ENCODE results near the gene SLAMF6.
"Not testable (repeated sequence)": the region's sequence is repeated elsewhere in the genome, so short reads cannot be mapped to it uniquely, and the experiment has no call there.

Gene SLAMF6

DNA sequence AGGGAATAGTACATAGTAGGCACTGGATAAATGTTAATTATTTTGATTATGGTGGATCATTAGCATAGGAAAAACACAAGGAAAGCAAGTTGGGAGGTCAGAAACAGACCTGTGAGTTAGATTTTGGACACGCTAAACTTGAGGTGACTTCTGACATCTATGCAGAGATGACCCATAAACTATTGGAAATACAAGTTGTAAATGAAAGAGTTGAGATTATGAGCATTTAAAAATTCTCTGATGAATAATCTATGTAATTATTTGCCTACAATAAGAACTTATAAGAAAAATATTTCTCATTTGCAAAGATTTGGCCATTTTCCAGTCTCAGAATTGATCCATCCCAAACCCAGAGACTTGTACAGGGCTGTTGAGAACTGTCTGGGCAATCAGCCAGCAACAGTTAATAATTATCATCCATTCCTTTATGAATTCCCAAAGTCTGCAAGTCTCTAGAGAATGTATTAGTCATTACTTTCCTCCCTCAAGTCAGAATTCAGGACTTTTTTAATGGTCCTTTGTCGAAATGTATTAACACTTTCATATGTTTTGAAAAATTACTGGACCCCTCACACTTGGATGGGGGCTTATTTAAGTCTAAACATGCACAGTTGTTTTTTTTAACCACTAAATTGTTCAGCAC lies 19.4 kb upstream of the SLAMF6 start:
- no peak for DNase-seq (ENCODE audit: low read depth)

DNA sequence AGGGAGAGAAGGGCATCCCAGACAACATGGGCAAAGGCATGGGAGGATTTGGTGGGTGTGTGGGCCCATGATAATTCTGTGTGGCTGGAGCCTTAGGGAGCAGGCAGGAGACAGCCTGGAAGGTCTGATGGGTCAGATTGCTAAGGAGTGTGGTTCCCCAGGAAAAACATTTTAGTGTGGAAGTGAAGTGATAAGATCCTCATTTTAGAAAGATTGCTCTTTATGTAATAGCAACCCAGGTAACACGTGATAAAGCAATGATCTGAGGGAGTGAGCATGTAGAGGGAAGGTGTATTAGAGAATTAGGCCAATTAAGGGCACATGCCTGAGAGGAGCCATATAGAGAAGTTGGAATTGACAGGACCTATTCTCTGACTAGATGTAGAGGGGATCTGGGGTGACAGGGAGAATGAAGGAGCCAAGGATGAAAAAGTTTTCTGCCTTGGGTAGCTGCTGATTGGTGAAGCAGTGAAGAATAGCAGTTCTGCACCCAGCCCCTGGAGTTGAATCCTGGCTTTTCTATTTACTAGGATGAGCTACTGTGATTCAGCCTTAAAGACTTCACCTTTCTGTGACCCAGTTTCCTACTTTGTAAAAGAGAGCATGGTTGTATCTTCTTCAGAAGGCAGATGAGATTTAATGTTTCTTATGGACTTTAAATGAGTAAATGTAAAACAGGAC lies 18.7 kb upstream of the SLAMF6 start:
- DNase-seq (ENCODE audit: low read depth), result no peak

DNA sequence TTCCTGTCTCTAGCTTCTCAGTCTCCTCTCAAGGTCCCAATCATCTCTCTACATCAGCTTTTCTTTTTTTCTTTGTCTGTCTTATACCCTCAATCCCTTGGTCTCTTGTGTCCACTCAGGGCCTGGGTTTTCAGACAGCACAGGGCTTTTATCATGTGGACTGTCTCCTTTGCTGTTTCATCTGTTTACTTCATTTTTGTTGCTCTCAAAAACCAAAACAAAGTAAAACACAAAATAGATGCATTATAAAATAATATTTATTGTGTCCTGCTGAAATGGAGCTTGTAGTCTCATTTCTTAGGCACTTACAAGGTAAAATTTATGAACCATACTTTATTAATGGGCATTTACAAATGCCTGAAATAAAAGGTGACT lies 17.8 kb upstream of the SLAMF6 start:
- no peak for DNase-seq (ENCODE audit: low read depth)

DNA sequence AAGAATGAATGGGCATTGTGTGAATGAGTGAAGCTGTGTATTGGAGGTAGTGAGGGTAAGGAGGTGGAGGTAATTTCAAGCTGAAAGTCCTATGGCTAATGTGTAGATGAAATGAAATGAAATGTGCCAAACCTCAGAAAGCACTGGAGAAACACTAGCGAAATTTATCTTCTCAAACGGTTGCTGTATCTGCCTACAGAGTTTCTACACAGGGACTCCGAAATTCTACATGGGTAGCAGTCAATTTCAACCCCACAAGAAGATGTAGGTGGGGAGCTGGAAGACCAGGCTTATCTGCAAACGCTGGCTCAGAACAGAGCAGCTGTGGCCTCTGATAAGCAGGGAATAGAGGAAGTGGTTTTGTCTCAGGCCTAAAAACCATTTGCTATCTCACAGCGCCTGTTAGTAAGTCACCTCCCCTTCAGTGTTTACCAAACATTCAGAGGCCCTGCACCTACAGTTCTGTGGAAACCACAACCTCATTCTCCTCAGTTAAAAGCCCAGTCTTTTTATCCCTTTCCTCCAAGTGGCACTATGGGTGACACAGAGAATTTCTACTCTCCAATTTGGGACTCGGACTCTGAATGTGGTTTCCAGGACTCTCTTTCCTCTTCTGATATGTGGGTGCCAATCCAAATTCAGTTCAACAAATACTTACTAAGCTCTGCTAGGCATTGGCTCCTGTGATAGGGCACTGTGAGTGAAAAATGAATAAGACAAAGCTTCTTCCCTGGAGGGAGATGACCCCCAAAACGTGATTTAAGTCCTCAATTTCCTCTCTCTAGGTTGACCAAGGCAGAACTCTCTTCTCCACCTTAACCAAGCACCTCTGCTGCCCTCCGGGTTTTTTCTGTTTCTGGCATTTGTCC lies 17.2 kb upstream of the SLAMF6 start:
- no peak for DNase-seq (ENCODE audit: low read depth)

DNA sequence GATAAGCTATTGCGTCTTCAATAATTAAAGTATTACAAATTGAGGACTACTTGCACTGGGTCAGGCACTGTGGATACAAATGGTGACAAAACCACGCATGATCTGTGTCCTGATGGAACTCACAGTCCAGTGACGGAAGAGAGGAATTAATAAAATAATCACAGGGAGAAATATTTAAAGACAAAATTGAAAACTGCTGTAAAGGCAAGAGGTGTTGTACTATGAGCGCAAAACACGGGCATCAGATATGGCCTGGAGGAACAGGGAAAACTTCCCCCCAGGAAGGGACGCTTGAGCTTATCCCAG lies 16.6 kb upstream of the SLAMF6 start:
- DNase-seq (ENCODE audit: low read depth), result no peak

DNA sequence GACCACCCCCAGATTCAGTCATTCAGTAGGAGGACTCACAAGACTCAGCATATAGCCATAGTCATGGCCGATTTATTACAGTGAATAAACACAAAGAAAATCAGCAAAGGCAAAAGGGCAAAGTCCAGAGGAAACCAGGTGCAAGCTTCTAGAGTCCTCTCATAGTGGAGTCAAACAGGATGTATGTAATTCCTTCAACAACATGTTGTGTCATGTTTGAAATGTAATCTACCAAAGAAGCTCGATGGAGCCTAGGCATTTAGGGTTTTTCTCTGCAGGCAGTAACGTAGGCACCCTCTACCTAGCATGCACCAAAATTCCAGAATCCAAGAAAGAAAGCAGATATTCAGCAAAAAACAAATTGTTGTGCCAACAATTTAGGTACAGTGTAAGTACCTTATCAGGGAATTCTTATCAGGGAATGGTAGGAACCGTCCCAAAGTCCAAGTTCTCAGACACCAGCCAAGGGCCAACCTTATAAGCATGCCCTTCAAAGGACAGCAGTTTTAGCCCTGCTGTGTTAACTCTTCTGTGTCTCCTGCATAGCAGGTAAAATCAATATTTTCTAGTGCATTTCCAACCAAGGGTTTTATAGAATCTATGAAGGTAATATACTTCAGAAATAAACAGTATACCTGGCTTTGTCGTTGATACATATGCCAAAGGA lies 16.1 kb upstream of the SLAMF6 start:
- no peak for DNase-seq (ENCODE audit: low read depth)

DNA sequence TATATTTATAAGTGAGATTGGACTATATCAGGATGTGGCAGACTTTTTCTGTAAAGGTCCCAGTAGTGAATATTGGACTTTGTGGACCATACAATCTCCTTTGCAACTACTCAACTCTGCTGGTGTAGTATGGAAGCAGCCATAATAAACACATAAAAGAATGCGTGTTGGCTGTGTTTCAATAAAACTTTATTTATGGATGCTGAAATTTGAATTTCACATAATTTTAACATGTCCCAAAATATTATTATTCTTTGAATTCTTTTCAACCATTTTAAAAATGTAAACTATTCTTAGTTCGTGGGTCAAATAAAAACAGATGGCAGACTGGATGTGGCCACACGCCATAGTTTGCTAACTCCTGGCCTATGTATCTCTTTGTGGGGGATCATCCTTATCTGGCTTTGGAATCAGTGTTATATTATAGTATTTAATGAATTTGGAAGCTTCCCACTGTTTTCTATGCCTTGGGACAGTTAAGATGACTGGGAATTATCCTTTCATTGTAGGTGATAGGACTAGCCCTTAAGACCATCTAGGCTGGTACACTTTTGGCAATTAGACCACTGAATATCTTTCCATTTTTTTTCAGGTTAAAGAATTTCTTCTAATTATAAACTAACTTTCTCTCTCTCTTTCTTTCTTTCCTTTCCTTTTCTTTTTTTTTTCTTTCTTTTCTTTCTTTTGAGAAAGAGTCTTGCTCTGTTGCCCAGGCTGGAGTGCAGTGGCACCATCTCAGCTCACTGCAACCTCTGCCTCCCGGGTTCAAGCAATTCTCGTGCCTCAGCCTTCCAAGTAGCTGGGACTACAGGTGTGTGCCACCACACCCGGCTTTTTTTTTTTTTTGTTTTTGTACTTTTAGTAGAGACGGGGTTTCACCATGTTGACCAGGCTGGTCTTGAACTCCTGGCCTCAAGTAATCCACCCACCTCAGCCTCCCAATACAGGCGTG lies 14.9 kb upstream of the SLAMF6 start:
- DNase-seq (ENCODE audit: low read depth), result no peak

DNA sequence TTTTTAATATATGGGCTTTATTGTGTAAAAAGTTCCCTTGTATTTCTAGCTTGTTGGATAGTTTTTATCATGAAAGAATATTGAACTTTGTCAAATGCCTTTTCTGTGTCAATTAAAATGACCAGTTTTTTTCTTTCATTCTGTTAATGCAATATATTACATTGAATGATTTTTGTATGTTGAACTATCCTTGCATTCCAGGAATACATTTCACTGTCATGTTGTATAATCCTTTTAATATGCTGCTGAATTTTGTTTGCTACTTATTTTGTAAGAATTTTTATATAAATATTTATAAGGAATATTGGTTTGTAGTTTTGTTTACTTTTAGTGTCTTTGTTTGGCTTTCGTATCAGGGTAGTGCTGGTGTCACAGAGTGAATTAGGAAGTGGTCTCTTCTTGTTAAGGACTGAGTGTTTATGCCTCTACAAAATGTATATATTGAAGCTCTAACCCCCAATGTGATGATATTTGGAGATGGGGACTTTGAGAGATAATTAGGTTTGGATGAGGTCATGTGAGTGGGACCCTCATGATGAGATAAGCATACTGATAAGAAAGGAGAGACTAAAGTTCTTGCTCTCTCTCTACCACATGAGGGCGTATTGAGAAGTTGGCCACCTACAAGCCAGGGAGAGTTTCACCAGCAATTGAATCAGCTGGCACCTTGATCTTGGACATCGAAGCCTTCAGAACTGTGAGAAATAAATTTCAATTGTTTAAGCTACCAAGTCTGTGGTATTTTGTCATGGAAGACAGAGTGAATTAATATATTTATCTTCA lies 12.0 kb upstream of the SLAMF6 start:
- no peak for DNase-seq (ENCODE audit: low read depth)

DNA sequence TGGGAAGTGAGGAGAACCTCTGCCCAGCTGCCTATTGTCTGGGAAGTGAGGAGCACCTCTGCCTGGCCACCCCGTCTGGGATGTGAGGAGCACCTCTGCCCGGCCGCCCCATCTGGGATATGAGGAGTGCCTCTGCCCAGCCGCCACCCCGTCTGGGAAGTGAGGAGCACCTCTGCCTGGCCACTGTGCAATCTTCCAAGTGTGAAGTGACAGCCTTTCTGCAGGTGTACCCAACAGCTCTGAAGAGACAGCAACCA lies 9.4 kb upstream of the SLAMF6 start:
- not testable (repeated sequence) for DNase-seq (ENCODE audit: low read depth)

DNA sequence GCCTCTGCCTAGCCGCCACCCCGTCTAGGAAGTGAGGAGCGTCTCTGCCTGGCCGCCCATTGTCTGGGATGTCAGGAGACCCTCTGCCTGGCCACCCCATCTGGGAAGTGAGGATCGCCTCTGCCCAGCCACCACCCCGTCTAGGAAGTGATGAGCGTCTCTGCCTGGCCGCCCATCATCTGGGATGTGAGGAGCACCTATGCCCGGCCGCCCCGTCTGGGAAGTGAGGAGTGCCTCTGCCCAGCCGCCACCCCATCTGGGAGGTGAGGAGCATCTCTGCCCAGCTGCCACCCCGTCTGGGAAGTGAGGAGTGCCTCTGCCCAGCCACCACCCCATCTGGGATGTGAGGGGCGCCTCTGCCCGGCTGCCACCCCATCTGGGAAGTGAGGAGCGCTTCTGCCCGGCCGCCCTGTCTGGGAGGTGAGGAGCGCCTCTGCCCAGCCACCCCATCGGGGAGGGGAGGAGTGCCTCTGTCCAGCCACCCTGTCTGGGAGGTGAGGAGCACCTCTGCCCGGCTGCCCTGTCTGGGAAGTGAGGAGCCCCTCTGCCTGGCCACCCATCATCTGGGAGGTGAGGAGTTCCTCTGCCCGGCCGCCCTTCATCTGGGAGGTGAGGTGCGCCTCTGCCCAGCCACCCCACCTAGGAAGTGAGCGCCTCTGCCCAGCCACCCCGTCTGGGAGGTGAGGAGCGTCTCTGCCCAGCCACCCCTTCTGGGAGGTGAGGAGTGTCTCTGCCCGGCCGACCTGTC lies 8.9 kb upstream of the SLAMF6 start:
- not testable (repeated sequence) for DNase-seq (ENCODE audit: low read depth)

DNA sequence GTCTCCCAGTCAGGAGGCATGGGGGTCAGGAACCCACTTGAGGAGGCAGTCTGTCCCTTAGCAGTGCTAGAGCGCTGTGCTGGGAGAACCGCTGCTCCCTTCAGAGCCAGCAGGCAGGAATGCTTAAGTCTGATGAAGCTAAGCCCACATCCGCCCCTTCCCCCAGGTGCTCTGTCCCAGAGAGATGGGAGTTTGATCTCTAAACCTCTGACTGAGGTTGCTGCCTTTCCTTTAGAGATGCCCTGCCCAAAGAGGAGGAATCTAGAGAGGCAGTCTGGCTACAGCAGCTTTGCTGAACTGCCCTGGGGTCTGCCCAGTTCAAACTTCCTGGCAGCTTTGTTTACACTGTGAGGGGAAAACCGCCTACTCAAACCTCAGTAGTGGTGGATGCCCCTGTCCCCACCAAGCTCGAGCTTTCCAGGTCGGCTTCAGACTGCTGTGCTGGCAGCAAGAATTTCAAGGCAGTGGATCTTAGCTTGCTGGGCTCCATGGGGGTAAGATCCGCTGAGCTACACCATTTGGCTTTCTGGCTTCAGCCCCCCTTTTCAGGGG lies 6.4 kb upstream of the SLAMF6 start:
- DNase-seq (ENCODE audit: low read depth), result not testable (repeated sequence)

DNA sequence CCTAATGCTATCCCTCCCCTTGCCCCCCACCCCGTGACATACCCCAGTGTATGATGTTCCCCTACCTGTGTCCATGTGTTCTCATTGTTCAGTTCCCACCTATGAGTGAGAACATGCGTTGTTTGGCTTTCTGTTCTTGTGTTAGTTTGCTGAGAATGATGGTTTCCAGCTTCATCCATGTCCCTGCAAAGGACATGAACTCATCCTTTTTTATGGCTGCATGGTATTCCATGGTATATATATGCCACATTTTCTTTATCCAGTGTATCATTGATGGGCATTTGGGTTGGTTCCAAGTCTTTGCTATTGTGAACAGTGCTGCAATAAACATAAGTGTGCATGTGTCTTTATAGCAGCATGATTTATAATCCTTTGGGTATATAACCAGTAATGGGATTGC lies 734 bp upstream of the SLAMF6 start:
- not testable (repeated sequence) for DNase-seq (ENCODE audit: low read depth)

DNA sequence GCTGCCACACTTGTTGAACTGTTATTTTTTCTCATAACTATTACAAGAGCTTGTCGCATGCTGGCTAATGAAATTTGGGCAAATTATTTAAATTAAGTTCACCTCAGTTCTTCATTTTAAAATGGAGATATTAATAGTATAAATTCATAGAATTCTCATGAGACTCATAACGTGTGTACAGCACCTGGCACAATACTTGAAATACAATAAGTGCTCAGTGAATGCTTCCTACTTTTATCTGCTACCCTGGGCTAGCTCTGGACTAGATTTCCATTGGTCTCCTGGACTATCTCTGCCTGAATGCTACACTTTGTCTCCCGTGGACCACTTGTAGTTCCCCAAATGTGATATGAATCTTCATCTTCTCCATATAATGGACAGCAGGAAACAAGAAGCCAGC lies 919 bp downstream of the SLAMF6 start:
- DNase-seq (ENCODE audit: low read depth), result no peak

DNA sequence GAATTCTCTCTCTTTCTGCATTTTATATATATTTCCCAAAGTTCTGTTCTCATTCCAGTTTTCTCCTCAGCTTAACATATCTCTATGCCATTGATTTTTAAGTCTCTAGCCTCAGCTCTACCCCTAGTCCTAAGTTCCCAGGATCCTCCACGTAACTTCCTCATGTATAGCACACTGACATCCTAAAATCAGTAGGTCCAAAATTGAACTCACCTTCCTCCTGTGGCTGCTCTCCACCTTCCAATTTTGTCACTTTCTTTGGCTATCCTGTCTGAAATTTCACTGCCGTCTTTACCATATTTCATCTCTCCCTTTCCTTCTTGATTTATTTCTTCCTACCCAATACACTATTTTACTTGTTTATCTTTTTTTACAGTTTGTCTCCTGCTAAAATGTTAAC lies 1.5 kb downstream of the SLAMF6 start:
- DNase-seq (ENCODE audit: low read depth), result no peak

DNA sequence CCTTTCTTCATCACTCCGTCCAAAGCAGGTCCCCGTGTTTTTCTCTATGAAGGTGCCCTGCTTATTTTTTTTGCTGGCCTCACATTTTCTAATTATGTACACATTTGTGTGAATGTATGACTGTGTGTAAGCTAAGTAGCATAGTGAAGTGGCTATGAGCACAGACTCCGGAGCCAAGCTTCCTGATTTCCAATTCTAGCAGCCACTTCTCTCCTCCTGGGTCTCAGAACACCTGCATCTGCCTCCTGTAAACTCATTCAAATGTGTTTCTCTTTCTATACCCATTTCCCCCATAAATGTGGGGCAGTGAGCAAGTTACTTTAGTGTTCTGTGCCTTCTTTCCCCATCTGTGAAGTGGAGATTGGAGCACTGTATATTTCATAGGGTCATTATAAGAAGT lies 2.1 kb downstream of the SLAMF6 start:
- no peak for DNase-seq (ENCODE audit: low read depth)

DNA sequence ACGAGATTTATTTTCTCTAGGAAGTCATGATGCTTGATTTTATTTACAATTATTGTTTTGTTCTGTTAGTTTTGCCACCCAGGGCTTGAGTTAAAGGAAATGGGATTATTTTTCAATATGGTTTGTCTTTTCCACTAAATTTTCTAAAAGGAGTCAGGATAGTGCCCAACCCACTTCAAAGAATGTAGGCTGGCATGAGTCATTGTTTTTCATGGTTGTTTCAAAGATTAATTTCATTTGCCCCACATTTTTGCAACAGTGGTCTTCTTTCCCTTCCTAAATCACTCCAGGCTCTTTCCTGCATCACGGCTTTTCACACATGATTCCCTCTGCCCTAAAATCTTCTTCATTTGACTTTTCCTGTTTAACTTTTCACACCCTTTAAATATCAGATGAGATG lies 2.5 kb downstream of the SLAMF6 start:
- DNase-seq (ENCODE audit: low read depth), result no peak

DNA sequence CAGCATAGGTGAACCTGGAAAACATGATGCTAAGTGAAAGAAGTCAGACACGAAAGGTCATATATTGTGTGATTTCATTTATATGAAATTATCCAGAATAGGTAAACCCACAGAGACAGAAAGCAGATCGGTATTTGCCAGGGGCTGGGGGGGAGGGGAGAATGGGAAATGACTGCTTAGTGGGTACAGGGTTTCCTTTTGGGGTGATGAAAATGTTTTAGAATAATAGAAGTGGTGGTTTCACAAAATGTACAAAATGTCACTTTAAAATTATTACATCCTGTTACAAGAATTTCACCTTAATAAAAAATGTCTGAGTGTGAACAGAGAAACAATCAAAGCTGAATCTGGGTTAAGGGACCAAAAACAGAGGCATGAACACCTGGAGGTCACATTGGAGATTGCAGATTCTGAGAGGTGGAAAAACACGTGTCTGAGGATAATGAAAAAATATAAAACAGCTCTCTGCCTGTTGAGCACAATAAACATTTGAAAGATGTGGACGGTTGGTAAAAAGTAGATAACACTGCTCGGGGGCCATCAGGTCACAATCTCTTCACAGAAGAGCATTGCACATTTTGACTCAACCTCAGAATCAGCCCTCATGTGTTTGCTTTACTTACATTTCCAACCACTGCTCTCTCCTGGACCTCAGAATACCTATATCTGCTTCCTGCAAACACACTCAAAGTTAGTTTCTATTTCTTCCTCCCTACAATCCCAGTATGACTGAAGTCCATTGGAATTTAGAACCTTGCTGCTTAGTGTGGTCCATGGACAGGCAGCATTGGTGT lies 3.2 kb downstream of the SLAMF6 start:
- no peak for DNase-seq (ENCODE audit: low read depth)

DNA sequence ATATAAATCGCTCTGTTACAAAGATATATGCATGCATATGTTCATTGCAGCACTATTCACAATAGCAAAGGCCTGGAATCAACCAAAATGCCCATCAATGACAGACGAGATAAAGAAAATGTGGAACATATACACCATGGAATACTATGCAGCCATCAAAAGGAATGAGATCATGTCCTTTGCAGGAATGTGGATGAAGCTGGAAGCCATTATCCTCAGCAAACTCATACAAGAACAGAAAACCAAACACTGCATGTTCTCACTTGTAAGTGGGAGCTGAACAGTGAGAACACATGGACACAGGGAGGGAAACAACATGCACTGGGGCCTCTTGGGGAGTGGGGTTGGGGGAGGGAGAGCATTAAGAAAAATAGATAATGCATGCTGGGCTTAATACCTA lies 5.5 kb downstream of the SLAMF6 start:
- not testable (repeated sequence) for DNase-seq (ENCODE audit: low read depth)

DNA sequence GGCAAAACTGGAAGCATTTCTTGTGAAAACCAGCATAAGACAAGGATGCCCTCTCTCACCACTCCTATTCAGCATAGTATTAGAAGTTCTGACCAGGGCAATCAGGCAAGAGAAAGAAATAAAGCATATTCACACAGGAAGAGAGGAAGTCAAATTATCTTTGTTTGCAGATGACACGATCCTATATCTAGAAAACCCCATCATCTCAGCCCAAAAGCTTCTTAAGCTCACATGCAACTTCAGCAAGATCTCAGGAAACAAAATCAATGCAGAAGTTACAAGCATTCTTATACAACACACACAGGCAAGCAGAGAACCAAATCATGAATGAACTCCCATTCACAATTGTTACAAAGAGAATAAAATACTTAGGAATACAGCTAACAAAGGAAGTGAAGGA lies 7.1 kb downstream of the SLAMF6 start:
- DNase-seq (ENCODE audit: low read depth), result not testable (repeated sequence)

Measured in GM04503 (cell line).